Measurements from ENCODE around the gene GREM2. TPM values are rescaled to one million over a fixed set of nuclear protein-coding genes. Genes with fewer than 3 reads are reported as not detected.

The GREM2 gene
- total RNA-seq, 1 experiment from 2014 or later = 0.17 TPM

DNA sequence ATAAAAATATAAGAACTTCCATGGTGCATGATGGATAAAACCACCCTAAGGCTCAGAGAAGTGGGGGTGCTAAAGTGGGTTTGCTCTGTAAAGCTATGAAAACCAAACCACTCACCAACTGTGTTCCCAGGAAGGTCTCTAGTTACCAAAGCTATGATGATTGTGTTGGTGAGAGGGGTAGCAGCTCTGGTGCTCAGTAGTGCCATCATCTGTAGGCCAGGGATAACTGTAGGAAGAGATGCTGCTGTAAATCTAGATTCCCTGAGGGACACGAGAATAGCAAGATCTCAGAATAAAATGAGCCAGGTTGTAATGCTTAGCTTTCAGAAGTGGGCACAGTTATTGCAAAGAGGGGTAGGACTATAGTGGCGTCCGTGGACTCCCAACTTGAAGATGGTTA lies 124.5 kb downstream of the GREM2 start (continued):
- TF ChIP-seq, protein P1, sequence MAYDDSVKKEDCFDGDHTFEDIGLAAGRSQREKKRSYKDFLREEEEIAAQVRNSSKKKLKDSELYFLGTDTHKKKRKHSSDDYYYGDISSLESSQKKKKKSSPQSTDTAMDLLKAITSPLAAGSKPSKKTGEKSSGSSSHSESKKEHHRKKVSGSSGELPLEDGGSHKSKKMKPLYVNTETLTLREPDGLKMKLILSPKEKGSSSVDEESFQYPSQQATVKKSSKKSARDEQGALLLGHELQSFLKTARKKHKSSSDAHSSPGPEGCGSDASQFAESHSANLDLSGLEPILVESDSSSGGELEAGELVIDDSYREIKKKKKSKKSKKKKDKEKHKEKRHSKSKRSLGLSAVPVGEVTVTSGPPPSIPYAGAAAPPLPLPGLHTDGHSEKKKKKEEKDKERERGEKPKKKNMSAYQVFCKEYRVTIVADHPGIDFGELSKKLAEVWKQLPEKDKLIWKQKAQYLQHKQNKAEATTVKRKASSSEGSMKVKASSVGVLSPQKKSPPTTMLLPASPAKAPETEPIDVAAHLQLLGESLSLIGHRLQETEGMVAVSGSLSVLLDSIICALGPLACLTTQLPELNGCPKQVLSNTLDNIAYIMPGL (CRISPR knock-in tag; IDR thresholded peaks at IDR 0.05) = no peak
- TF ChIP-seq NR3C1 (CRISPR knock-in tag; conservative IDR thresholded peaks at IDR 0.05; ENCODE audit: low read depth) = no peak
- TF ChIP-seq, protein P2, sequence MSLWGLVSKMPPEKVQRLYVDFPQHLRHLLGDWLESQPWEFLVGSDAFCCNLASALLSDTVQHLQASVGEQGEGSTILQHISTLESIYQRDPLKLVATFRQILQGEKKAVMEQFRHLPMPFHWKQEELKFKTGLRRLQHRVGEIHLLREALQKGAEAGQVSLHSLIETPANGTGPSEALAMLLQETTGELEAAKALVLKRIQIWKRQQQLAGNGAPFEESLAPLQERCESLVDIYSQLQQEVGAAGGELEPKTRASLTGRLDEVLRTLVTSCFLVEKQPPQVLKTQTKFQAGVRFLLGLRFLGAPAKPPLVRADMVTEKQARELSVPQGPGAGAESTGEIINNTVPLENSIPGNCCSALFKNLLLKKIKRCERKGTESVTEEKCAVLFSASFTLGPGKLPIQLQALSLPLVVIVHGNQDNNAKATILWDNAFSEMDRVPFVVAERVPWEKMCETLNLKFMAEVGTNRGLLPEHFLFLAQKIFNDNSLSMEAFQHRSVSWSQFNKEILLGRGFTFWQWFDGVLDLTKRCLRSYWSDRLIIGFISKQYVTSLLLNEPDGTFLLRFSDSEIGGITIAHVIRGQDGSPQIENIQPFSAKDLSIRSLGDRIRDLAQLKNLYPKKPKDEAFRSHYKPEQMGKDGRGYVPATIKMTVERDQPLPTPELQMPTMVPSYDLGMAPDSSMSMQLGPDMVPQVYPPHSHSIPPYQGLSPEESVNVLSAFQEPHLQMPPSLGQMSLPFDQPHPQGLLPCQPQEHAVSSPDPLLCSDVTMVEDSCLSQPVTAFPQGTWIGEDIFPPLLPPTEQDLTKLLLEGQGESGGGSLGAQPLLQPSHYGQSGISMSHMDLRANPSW (CRISPR knock-in tag; conservative IDR thresholded peaks at IDR 0.05; ENCODE audit: low read depth) = no peak
- no peak for TF ChIP-seq IRF2 (CRISPR knock-in tag; IDR thresholded peaks at IDR 0.05; ENCODE audit: borderline replicate concordance, low read depth)
- TF ChIP-seq ZNF263 (CRISPR knock-in tag; IDR thresholded peaks at IDR 0.05; ENCODE audit: low read depth) = no peak
- TF ChIP-seq ZNF416 (CRISPR knock-in tag; IDR thresholded peaks at IDR 0.05) = no peak
- no peak for TF ChIP-seq SP1 (CRISPR knock-in tag; conservative IDR thresholded peaks at IDR 0.05)
- no peak for TF ChIP-seq PRRX2 (CRISPR knock-in tag; IDR thresholded peaks at IDR 0.05)
- TF ChIP-seq, protein P3, sequence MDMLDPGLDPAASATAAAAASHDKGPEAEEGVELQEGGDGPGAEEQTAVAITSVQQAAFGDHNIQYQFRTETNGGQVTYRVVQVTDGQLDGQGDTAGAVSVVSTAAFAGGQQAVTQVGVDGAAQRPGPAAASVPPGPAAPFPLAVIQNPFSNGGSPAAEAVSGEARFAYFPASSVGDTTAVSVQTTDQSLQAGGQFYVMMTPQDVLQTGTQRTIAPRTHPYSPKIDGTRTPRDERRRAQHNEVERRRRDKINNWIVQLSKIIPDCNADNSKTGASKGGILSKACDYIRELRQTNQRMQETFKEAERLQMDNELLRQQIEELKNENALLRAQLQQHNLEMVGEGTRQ (CRISPR knock-in tag; IDR thresholded peaks at IDR 0.05) = no peak
- no peak for TF ChIP-seq OVOL2 (CRISPR knock-in tag; IDR thresholded peaks at IDR 0.05; ENCODE audit: borderline replicate concordance)
- no peak for TF ChIP-seq CBFB (CRISPR knock-in tag; IDR thresholded peaks at IDR 0.05; ENCODE audit: low read depth)

DNA sequence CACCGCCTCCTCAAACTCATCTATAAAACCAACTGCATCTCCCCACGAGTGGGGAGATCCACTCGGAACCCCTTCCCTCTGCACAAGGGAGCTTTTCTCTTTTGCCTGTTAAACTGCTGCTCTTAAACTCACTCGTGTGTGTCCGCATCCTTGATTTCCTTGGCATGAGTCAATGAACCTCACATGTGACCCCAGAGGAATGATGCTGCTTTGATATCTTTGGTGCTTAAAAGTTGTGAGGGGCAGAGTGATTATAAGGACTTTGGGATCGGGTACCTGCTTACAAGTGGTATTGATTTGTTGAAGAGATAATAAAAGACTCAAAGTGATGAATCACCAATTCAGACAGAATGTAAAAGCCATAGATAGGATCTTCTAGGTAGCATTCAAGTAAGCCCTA lies 125.3 kb downstream of the GREM2 start:
- no peak for ATAC-seq
- no peaks in the 10 kb centered on the region for H3K36me3 Mint-ChIP-seq
- no peaks in the 10 kb centered on the region for H3K9me3 Mint-ChIP-seq
- CTCF ChIA-PET = interaction anchor here (1.2 to 1.7 kb wide), 3 partner anchors 22 to 149 kb away, joined by 3 to 10 read pairs (median 5); no protein-coding TSS in a partner anchor
- POLR2A ChIA-PET = no interaction called here
- no peak for DNase-seq (ENCODE audit: low spot score)
- H3K27ac Mint-ChIP-seq = no peak overlapping the region
- H3K27me3 Mint-ChIP-seq (ENCODE audit: low read depth) = peaks cover 30% of the 10 kb centered on the region
- H3K4me1 Mint-ChIP-seq = peaks cover 10% of the 10 kb centered on the region
- H3K4me3 Mint-ChIP-seq = no peak overlapping the region
- TF ChIP-seq NFYB (CRISPR knock-in tag; conservative IDR thresholded peaks at IDR 0.05; ENCODE audit: low read depth) (no peak), RORB (CRISPR knock-in tag; IDR thresholded peaks at IDR 0.05) (no peak), MYBL2 (CRISPR knock-in tag; IDR thresholded peaks at IDR 0.05) (no peak), GABPB1 (CRISPR knock-in tag; IDR thresholded peaks at IDR 0.05) (no peak), TEAD4 (CRISPR knock-in tag; IDR thresholded peaks at IDR 0.05) (no peak), SMAD3 (CRISPR knock-in tag; IDR thresholded peaks at IDR 0.05; ENCODE audit: borderline replicate concordance) (no peak), SMAD4 (CRISPR knock-in tag; IDR thresholded peaks at IDR 0.05) (no peak), ZNF232 (CRISPR knock-in tag; IDR thresholded peaks at IDR 0.05) (no peak)
- TF ChIP-seq, protein P4, sequence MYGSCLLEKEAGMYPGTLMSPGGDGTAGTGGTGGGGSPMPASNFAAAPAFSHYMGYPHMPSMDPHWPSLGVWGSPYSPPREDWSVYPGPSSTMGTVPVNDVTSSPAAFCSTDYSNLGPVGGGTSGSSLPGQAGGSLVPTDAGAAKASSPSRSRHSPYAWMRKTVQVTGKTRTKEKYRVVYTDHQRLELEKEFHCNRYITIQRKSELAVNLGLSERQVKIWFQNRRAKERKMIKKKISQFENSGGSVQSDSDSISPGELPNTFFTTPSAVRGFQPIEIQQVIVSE (CRISPR knock-in tag; IDR thresholded peaks at IDR 0.05; ENCODE audit: borderline replicate concordance) = no peak
- TF ChIP-seq, protein P5, sequence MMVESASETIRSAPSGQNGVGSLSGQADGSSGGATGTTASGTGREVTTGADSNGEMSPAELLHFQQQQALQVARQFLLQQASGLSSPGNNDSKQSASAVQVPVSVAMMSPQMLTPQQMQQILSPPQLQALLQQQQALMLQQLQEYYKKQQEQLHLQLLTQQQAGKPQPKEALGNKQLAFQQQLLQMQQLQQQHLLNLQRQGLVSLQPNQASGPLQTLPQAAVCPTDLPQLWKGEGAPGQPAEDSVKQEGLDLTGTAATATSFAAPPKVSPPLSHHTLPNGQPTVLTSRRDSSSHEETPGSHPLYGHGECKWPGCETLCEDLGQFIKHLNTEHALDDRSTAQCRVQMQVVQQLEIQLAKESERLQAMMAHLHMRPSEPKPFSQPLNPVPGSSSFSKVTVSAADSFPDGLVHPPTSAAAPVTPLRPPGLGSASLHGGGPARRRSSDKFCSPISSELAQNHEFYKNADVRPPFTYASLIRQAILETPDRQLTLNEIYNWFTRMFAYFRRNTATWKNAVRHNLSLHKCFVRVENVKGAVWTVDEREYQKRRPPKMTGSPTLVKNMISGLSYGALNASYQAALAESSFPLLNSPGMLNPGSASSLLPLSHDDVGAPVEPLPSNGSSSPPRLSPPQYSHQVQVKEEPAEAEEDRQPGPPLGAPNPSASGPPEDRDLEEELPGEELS (CRISPR knock-in tag; IDR thresholded peaks at IDR 0.05) = no peak
- TF ChIP-seq, protein P6, sequence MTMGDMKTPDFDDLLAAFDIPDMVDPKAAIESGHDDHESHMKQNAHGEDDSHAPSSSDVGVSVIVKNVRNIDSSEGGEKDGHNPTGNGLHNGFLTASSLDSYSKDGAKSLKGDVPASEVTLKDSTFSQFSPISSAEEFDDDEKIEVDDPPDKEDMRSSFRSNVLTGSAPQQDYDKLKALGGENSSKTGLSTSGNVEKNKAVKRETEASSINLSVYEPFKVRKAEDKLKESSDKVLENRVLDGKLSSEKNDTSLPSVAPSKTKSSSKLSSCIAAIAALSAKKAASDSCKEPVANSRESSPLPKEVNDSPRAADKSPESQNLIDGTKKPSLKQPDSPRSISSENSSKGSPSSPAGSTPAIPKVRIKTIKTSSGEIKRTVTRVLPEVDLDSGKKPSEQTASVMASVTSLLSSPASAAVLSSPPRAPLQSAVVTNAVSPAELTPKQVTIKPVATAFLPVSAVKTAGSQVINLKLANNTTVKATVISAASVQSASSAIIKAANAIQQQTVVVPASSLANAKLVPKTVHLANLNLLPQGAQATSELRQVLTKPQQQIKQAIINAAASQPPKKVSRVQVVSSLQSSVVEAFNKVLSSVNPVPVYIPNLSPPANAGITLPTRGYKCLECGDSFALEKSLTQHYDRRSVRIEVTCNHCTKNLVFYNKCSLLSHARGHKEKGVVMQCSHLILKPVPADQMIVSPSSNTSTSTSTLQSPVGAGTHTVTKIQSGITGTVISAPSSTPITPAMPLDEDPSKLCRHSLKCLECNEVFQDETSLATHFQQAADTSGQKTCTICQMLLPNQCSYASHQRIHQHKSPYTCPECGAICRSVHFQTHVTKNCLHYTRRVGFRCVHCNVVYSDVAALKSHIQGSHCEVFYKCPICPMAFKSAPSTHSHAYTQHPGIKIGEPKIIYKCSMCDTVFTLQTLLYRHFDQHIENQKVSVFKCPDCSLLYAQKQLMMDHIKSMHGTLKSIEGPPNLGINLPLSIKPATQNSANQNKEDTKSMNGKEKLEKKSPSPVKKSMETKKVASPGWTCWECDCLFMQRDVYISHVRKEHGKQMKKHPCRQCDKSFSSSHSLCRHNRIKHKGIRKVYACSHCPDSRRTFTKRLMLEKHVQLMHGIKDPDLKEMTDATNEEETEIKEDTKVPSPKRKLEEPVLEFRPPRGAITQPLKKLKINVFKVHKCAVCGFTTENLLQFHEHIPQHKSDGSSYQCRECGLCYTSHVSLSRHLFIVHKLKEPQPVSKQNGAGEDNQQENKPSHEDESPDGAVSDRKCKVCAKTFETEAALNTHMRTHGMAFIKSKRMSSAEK (CRISPR knock-in tag; IDR thresholded peaks at IDR 0.05; ENCODE audit: borderline replicate concordance) = no peak
- TF ChIP-seq, protein P7, sequence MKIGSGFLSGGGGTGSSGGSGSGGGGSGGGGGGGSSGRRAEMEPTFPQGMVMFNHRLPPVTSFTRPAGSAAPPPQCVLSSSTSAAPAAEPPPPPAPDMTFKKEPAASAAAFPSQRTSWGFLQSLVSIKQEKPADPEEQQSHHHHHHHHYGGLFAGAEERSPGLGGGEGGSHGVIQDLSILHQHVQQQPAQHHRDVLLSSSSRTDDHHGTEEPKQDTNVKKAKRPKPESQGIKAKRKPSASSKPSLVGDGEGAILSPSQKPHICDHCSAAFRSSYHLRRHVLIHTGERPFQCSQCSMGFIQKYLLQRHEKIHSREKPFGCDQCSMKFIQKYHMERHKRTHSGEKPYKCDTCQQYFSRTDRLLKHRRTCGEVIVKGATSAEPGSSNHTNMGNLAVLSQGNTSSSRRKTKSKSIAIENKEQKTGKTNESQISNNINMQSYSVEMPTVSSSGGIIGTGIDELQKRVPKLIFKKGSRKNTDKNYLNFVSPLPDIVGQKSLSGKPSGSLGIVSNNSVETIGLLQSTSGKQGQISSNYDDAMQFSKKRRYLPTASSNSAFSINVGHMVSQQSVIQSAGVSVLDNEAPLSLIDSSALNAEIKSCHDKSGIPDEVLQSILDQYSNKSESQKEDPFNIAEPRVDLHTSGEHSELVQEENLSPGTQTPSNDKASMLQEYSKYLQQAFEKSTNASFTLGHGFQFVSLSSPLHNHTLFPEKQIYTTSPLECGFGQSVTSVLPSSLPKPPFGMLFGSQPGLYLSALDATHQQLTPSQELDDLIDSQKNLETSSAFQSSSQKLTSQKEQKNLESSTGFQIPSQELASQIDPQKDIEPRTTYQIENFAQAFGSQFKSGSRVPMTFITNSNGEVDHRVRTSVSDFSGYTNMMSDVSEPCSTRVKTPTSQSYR (CRISPR knock-in tag; IDR thresholded peaks at IDR 0.05) = no peak

Data from WTC11 (cell line).